Measurements from ENCODE around the gene ARL15. TPM values are rescaled to one million over a fixed set of nuclear protein-coding genes. Genes with fewer than 3 reads are reported as not detected.

ARL15 gene
- total RNA-seq, 4 donors from 2014 or later: 16.6 to 48.8 (median 32.3) TPM

GRCh38 chr5:54159153-54159892 is 151.1 kb downstream of the ARL15 start:
- H3K4me3 ChIP-seq (ENCODE audit: low read depth, poor library complexity, severe bottlenecking): no peak overlapping the region
- TF ChIP-seq CTCF (IDR thresholded peaks at IDR 0.05): no peak
- TF ChIP-seq POLR2A (IDR thresholded peaks at IDR 0.05): no peak
- intact Hi-C loops (cut with DNase I; ENCODE audit: low total_unique reads): no loop called here
- 64 to 75% methylated on average over 4 of the region's 4 CpGs for WGBS, 2 donors
- no peak for DNase-seq (ENCODE audit: low spot score in 2 of 2)

DNA sequence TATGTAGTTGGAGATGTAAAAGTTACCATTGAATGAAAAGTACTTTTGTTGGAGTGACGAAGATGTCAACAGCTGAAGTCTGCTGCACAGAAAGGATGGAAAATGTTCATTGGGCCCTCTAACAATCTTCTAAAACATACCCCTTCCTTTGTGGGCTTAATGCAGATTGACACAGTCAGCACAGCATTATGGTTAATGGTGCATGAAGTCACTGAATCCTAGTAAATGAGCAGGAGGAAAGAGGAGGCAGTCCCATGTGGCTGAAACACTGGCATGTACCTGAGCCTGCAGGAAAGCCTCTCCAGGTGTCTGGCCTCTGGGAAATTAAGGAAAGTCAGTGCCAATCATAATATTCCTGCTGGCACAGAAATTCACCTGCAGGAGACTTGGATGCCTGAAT is 153.8 kb downstream of the ARL15 start:
- intact Hi-C loops (cut with DNase I; ENCODE audit: low total_unique reads): no loop called here
- WGBS, 2 donors: 82 to 84% methylated on average over 1 of the region's 1 CpG
- H3K4me3 ChIP-seq (ENCODE audit: low read depth, poor library complexity, severe bottlenecking): no peak overlapping the region
- TF ChIP-seq POLR2A (IDR thresholded peaks at IDR 0.05) (no peak), CTCF (IDR thresholded peaks at IDR 0.05) (no peak)
- no peak for DNase-seq (ENCODE audit: low spot score in 2 of 2)

DNA sequence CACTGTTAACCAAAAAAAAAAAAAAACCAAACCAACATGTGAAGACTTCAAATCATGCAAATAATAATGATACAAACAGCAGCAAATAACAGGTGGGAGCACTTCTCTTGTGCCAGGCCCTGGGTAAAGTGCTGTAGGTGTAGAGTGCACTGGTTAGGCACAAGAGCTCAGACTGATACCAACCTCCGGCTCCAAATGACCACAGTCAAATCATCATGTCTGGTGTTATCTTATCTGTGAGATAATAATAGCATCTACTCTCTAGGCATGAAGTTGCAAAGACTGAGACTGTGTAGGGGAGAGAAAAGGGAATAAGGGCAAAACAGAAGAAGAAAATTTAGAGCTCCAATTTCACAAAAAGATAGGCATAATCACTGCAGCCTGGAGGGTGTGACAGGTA is 159.5 kb downstream of the ARL15 start:
- no peak overlapping the region for H3K4me3 ChIP-seq (ENCODE audit: low read depth, poor library complexity, severe bottlenecking)
- intact Hi-C loops (cut with DNase I; ENCODE audit: low total_unique reads): no loop called here
- DNase-seq (ENCODE audit: low spot score in 2 of 2): no peak
- 90 to 93% methylated on average over 1 of the region's 1 CpG for WGBS, 2 donors
- TF ChIP-seq POLR2A (IDR thresholded peaks at IDR 0.05) (no peak), CTCF (IDR thresholded peaks at IDR 0.05) (no peak)

GRCh38 chr5:54148858-54149257 is 161.5 kb downstream of the ARL15 start:
- no peak overlapping the region for H3K4me3 ChIP-seq (ENCODE audit: low read depth, poor library complexity, severe bottlenecking)
- intact Hi-C loops (cut with DNase I; ENCODE audit: low total_unique reads): no loop called here
- DNase-seq (ENCODE audit: low spot score in 2 of 2): no peak
- TF ChIP-seq POLR2A (IDR thresholded peaks at IDR 0.05) (no peak), CTCF (IDR thresholded peaks at IDR 0.05) (no peak)
- WGBS, 2 donors: 91 to 92% methylated on average over 2 of the region's 2 CpGs

- no peak for DNase-seq (ENCODE audit: low spot score in 2 of 2)
- TF ChIP-seq CTCF (IDR thresholded peaks at IDR 0.05) (no peak), POLR2A (IDR thresholded peaks at IDR 0.05) (no peak)
- 51 to 62% methylated on average over 6 of the region's 6 CpGs for WGBS, 2 donors
- intact Hi-C loops (cut with DNase I; ENCODE audit: low total_unique reads): no loop called here
- no peak overlapping the region for H3K4me3 ChIP-seq (ENCODE audit: low read depth, poor library complexity, severe bottlenecking)
Measured at GRCh38 chr5:54148067-54148845, 162.1 kb downstream of the ARL15 start.
